ENCODE data around the gene THSD4.

DNA sequence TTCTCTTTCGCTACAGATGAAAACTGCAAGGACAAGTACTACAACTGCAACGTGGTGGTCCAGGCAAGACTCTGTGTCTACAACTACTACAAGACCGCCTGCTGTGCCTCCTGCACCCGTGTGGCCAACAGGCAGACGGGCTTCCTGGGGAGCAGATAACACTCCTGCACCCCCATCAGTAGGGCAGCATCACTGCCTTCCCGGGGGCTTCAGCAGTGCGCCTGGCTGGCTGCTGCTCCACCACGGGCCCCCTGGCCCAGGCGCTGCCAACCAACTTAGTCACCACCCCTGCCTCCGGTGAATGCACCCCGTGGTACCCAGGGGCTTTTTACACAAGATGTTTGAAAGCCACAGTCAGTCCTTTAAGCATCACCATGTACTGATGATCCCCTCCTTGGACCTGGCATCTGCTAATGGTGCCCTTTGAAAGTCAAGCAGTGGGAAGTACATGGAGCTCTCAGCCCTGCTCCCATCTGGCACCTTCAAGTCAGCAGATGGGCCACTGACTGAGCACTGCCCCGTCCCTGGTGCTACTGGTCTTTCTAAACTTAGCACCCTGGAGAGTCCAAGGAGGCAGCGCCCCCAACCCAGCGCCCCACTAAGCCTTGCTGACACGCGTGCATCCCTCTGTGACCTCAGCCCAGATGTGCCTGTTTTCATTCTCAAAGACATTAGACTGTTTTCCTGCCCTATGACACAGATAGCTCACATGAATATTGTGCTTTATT, 662.1 kb downstream of the THSD4 start:
- TF ChIP-seq EZH2phosphoT487 (IDR thresholded peaks at IDR 0.05; ENCODE audit: low read depth) = no peak
- TF ChIP-seq, protein P1, sequence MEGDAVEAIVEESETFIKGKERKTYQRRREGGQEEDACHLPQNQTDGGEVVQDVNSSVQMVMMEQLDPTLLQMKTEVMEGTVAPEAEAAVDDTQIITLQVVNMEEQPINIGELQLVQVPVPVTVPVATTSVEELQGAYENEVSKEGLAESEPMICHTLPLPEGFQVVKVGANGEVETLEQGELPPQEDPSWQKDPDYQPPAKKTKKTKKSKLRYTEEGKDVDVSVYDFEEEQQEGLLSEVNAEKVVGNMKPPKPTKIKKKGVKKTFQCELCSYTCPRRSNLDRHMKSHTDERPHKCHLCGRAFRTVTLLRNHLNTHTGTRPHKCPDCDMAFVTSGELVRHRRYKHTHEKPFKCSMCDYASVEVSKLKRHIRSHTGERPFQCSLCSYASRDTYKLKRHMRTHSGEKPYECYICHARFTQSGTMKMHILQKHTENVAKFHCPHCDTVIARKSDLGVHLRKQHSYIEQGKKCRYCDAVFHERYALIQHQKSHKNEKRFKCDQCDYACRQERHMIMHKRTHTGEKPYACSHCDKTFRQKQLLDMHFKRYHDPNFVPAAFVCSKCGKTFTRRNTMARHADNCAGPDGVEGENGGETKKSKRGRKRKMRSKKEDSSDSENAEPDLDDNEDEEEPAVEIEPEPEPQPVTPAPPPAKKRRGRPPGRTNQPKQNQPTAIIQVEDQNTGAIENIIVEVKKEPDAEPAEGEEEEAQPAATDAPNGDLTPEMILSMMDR (IDR thresholded peaks at IDR 0.05; ENCODE audit: low read depth, low read length) = no peak

Measured in OCI-LY3 (cell line).